ENCODE data around the gene SLC15A1.

DNA sequence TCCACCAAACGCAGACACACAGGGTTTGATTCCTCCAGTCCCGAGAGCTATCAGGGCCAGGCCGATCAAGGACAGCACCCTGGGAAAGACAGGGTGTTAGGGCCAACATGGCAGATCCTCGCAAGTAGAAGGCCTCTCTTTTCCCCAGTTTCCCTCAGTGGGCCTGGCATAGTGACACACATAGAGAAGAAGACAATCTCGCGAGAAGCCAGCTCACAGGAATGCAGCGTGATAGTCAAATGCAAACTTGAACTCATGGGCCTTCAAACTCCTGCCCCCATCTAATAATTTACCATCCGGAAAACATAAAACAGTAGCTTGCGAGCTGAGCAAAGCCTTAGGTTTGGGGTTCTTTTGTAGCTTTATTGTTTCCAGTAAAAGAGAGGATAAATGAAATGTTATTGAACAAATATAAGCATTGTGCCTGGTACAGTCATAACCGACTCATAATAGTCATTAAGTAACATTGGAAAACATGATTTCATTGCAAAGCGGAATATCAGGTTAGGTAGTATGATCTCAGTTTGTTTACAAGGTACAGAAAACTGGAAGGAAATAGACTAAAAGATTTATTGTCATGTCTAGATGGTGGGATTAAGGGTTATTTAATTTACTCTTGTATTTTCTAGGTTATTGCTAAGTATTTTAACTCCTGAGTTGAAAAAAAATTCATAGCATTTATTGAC is 30.5 kb downstream of the SLC15A1 start:
- TF ChIP-seq, protein P1, sequence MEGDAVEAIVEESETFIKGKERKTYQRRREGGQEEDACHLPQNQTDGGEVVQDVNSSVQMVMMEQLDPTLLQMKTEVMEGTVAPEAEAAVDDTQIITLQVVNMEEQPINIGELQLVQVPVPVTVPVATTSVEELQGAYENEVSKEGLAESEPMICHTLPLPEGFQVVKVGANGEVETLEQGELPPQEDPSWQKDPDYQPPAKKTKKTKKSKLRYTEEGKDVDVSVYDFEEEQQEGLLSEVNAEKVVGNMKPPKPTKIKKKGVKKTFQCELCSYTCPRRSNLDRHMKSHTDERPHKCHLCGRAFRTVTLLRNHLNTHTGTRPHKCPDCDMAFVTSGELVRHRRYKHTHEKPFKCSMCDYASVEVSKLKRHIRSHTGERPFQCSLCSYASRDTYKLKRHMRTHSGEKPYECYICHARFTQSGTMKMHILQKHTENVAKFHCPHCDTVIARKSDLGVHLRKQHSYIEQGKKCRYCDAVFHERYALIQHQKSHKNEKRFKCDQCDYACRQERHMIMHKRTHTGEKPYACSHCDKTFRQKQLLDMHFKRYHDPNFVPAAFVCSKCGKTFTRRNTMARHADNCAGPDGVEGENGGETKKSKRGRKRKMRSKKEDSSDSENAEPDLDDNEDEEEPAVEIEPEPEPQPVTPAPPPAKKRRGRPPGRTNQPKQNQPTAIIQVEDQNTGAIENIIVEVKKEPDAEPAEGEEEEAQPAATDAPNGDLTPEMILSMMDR (conservative IDR thresholded peaks at IDR 0.05), result no peak
- no peak for TF ChIP-seq ZFX (IDR thresholded peaks at IDR 0.05)
